ENCODE data around the gene FHOD1. TPM values are rescaled to one million over a fixed set of nuclear protein-coding genes. Genes with fewer than 3 reads are reported as not detected.

FHOD1 gene
- total and polyA plus RNA-seq, 2 of the 13 experiments (the other 11 are each of a cell fraction or from before 2014, with no cell fraction given), result 20.0 to 20.8 TPM

GRCh38 chr16:67183627-67184452, 63.4 kb downstream of the FHOD1 start, which contains the start of gene MATCAP1 (continued):
- TF ChIP-seq GLMP (CRISPR knock-in tag; IDR thresholded peaks at IDR 0.05; ENCODE audit: borderline replicate concordance), result no peak
- peak; percentile 68; the same call in 1 of the 2 replicates for TF ChIP-seq ZFP36L1 (CRISPR knock-in tag; IDR thresholded peaks at IDR 0.05)
- peak; percentile 86; the same call in 1 of the 2 replicates for TF ChIP-seq KDM5A (IDR thresholded peaks at IDR 0.05; ENCODE audit: borderline replicate concordance, low read length)
- TF ChIP-seq, protein P1, sequence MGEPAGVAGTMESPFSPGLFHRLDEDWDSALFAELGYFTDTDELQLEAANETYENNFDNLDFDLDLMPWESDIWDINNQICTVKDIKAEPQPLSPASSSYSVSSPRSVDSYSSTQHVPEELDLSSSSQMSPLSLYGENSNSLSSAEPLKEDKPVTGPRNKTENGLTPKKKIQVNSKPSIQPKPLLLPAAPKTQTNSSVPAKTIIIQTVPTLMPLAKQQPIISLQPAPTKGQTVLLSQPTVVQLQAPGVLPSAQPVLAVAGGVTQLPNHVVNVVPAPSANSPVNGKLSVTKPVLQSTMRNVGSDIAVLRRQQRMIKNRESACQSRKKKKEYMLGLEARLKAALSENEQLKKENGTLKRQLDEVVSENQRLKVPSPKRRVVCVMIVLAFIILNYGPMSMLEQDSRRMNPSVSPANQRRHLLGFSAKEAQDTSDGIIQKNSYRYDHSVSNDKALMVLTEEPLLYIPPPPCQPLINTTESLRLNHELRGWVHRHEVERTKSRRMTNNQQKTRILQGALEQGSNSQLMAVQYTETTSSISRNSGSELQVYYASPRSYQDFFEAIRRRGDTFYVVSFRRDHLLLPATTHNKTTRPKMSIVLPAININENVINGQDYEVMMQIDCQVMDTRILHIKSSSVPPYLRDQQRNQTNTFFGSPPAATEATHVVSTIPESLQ (CRISPR knock-in tag; conservative IDR thresholded peaks at IDR 0.05), result no peak
- TF ChIP-seq ATF2 (CRISPR knock-in tag; IDR thresholded peaks at IDR 0.05), result peak; percentile 76
- TF ChIP-seq ZNF816 (CRISPR knock-in tag; IDR thresholded peaks at IDR 0.05; ENCODE audit: borderline replicate concordance), result no peak
- peak; percentile 70; the same call in 1 of the 2 replicates for TF ChIP-seq ZNF547 (CRISPR knock-in tag; IDR thresholded peaks at IDR 0.05)
- TF ChIP-seq KLF12 (CRISPR knock-in tag; IDR thresholded peaks at IDR 0.05; ENCODE audit: borderline replicate concordance), result peak; percentile 87; the same call in 1 of the 2 replicates
- no peak for TF ChIP-seq MLLT10 (CRISPR knock-in tag; IDR thresholded peaks at IDR 0.05)
- peak; percentile 10; the same call in 1 of the 2 replicates for TF ChIP-seq CBX5 (CRISPR knock-in tag; IDR thresholded peaks at IDR 0.05; ENCODE audit: borderline replicate concordance)
- TF ChIP-seq SCMH1 (CRISPR knock-in tag; IDR thresholded peaks at IDR 0.05; ENCODE audit: borderline replicate concordance), result no peak
- TF ChIP-seq ZNF136 (CRISPR knock-in tag; IDR thresholded peaks at IDR 0.05; ENCODE audit: low read depth), result peak; percentile 89; the same call in 1 of the 2 replicates
- no peak; the same call in 1 of the 2 replicates for TF ChIP-seq ZIK1 (CRISPR knock-in tag; IDR thresholded peaks at IDR 0.05; ENCODE audit: borderline replicate concordance, low read depth)
- TF ChIP-seq RAD21 (CRISPR knock-in tag; IDR thresholded peaks at IDR 0.05), result no peak
- TF ChIP-seq NAIF1 (CRISPR knock-in tag; IDR thresholded peaks at IDR 0.05; ENCODE audit: borderline replicate concordance), result no peak
- TF ChIP-seq ZNF572 (CRISPR knock-in tag; IDR thresholded peaks at IDR 0.05), result no peak
- TF ChIP-seq EP300 (IDR thresholded peaks at IDR 0.05; ENCODE audit: low read depth in 2 of 2, low read length in 2 of 2), result 0 out of 4 replicates have a peak, but pooled peaks of 1 of the 2 experiments have one; percentile 6
- no peak for TF ChIP-seq EP300 (CRISPR knock-in tag; IDR thresholded peaks at IDR 0.05; ENCODE audit: borderline replicate concordance)
- TF ChIP-seq RCOR2 (CRISPR knock-in tag; IDR thresholded peaks at IDR 0.05), result no peak
- no peak for TF ChIP-seq ZNF781 (CRISPR knock-in tag; IDR thresholded peaks at IDR 0.05; ENCODE audit: borderline replicate concordance, not compliant biosample characterization)
- TF ChIP-seq ZFP41 (CRISPR knock-in tag; IDR thresholded peaks at IDR 0.05; ENCODE audit: borderline replicate concordance), result peak; percentile 25; the same call in 1 of the 2 replicates
- no peak for TF ChIP-seq NCOA5 (CRISPR knock-in tag; IDR thresholded peaks at IDR 0.05)
- TF ChIP-seq POLR2G (IDR thresholded peaks at IDR 0.05; ENCODE audit: low read depth, low read length), result peak; percentile 79
- peak; percentile 25; the same call in 1 of the 2 replicates for TF ChIP-seq RFX5 (IDR thresholded peaks at IDR 0.05; ENCODE audit: low read depth, low read length)
- no peak for TF ChIP-seq FOXM1 (CRISPR knock-in tag; IDR thresholded peaks at IDR 0.05)
- TF ChIP-seq SAFB2 (CRISPR knock-in tag; IDR thresholded peaks at IDR 0.05; ENCODE audit: borderline replicate concordance, low read depth), result peak; percentile 83; the same call in 1 of the 2 replicates
